Measurements from ENCODE around the gene NTNG1. TPM values are rescaled to one million over a fixed set of nuclear protein-coding genes. Genes with fewer than 3 reads are reported as not detected.

NTNG1 gene
- total and polyA plus RNA-seq, 2 of the 4 experiments (the other 2 are of a cell fraction): 1.2 to 2.3 TPM

DNA sequence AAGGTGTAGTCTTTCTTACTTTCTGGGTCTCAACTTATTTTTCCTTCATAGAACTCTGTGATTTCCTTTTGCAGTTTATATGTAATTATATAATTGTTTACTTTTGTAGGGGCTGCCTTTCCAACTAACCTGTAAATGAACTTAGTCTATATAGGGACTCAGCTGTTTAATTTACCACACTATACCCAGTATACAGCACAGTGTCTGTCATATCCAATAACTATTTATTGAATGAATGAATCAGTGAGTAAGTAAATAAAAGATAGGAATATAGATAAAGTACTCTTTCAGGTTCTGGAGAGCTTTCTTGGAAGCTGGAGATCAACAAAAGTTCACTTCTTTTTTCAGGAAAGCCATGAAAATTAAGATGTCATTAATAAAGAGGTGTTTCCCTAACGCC, 174.8 kb downstream of the NTNG1 start:
- DNase-seq (no peak), ATAC-seq (ENCODE audit: low read depth) (no peak)
- WGBS, 2 experiments (ENCODE audit: extremely low coverage in 2 of 2, insufficient read length in 1 of 2): no CpG with 5 or more reads among the region's 1 CpG
- Histone ChIP-seq H2BK5ac (ENCODE audit: low read depth, low read length, poor library complexity, severe bottlenecking) (no peak overlapping the region), H3K4ac (ENCODE audit: low read depth, low read length) (no peak overlapping the region), H2BK20ac (ENCODE audit: low read depth, low read length) (no peak overlapping the region), H3K79me1 (ENCODE audit: low read depth in 1 of 2, low read length in 2 of 2) (no peaks in the 10 kb centered on the region), H3K18ac (ENCODE audit: low read depth, low read length) (no peak overlapping the region), H3K56ac (ENCODE audit: extremely low read depth, insufficient read depth, low read length) (no peak overlapping the region), H4K5ac (ENCODE audit: low read depth, low read length) (no peak overlapping the region), H3K36me3 (ENCODE audit: control insufficient read depth, insufficient read depth, low read length) (no peaks in the 10 kb centered on the region), H2BK120ac (ENCODE audit: low read depth, low read length) (no peak overlapping the region), H4K20me1 (ENCODE audit: insufficient read depth, low read length) (no peaks in the 10 kb centered on the region), H2BK15ac (ENCODE audit: low read depth, low read length) (no peak overlapping the region), H3K14ac (replicated peaks; ENCODE audit: low read depth, low read length) (no peak overlapping the region), H2AK9ac (replicated peaks; ENCODE audit: low read depth, low read length, poor library complexity) (no peak overlapping the region), H4K91ac (ENCODE audit: insufficient read depth, low read depth, low read length) (no peak overlapping the region), H3K27ac (ENCODE audit: insufficient read depth, low read length) (no peak overlapping the region), H3K9me1 (ENCODE audit: insufficient read depth, low read length) (no peaks in the 10 kb centered on the region), H3K9ac (ENCODE audit: low read depth, low read length) (no peak overlapping the region), H3K4me3 (ENCODE audit: insufficient read depth, low read depth, low read length) (no peak overlapping the region), H3K4me2 (ENCODE audit: low read depth, low read length) (no peak overlapping the region), H3K23ac (ENCODE audit: low read depth, low read length) (no peak overlapping the region), H4K8ac (ENCODE audit: low read depth in 2 of 2, low read length in 2 of 2) (no peak overlapping the region), H3K27me3 (ENCODE audit: control insufficient read depth, insufficient read depth, low read length) (no peaks in the 10 kb centered on the region), H3K4me1 (ENCODE audit: control insufficient read depth, insufficient read depth, low read length) (no peaks in the 10 kb centered on the region), H3K9me3 (ENCODE audit: control insufficient read depth, insufficient read depth, low read length) (no peaks in the 10 kb centered on the region; the same call in 1 of the 2 replicates), H2AFZ (replicated peaks; ENCODE audit: low read length, poor library complexity) (no peak overlapping the region), H2AK5ac (ENCODE audit: low read depth, low read length) (no peak overlapping the region)
- ChIA-PET CTCF (no interaction called here), POLR2A (ENCODE audit: unreplicated experiment) (no interaction called here)
- dilution Hi-C loops (cut with HindIII; ENCODE audit: low sequenced_read_pairs, unreplicated experiment) (no loop called here), intact Hi-C loops (cut with micrococcal nuclease) (no loop called here), in situ Hi-C loops (cut with MboI; ENCODE audit: low sequenced_read_pairs) (no loop called here)
- no peak for TF ChIP-seq ELK1 (IDR thresholded peaks at IDR 0.05; ENCODE audit: borderline replicate concordance, low read depth, low read length)
- TF ChIP-seq, protein P1, sequence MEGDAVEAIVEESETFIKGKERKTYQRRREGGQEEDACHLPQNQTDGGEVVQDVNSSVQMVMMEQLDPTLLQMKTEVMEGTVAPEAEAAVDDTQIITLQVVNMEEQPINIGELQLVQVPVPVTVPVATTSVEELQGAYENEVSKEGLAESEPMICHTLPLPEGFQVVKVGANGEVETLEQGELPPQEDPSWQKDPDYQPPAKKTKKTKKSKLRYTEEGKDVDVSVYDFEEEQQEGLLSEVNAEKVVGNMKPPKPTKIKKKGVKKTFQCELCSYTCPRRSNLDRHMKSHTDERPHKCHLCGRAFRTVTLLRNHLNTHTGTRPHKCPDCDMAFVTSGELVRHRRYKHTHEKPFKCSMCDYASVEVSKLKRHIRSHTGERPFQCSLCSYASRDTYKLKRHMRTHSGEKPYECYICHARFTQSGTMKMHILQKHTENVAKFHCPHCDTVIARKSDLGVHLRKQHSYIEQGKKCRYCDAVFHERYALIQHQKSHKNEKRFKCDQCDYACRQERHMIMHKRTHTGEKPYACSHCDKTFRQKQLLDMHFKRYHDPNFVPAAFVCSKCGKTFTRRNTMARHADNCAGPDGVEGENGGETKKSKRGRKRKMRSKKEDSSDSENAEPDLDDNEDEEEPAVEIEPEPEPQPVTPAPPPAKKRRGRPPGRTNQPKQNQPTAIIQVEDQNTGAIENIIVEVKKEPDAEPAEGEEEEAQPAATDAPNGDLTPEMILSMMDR (conservative IDR thresholded peaks at IDR 0.05; ENCODE audit: low read depth, low read length): no peak
- no peak for TF ChIP-seq MAFK (IDR thresholded peaks at IDR 0.05; ENCODE audit: low read depth, low read length)
- TF ChIP-seq POLR2A (IDR thresholded peaks at IDR 0.05; ENCODE audit: low read depth, low read length): no peak
- no peak for TF ChIP-seq NFE2L2 (IDR thresholded peaks at IDR 0.05; ENCODE audit: low read depth, low read length)
- TF ChIP-seq FOS (IDR thresholded peaks at IDR 0.05; ENCODE audit: low read depth, low read length): no peak
- no peak for TF ChIP-seq MXI1 (IDR thresholded peaks at IDR 0.05; ENCODE audit: borderline replicate concordance, low read depth, low read length)
- TF ChIP-seq CEBPB (IDR thresholded peaks at IDR 0.05; ENCODE audit: low read depth, low read length): no peak
- no peak for TF ChIP-seq RFX5 (IDR thresholded peaks at IDR 0.05; ENCODE audit: low read depth, low read length)
- TF ChIP-seq RCOR1 (IDR thresholded peaks at IDR 0.05; ENCODE audit: insufficient replicate concordance, low read length): no peak
- TF ChIP-seq BHLHE40 (IDR thresholded peaks at IDR 0.05; ENCODE audit: low read depth, low read length): no peak
- no peak for TF ChIP-seq SMC3 (IDR thresholded peaks at IDR 0.05; ENCODE audit: low read depth, low read length)
- no peak for TF ChIP-seq RAD21 (IDR thresholded peaks at IDR 0.05; ENCODE audit: low read length)
- no peak for TF ChIP-seq CHD1 (IDR thresholded peaks at IDR 0.05; ENCODE audit: low read depth, low read length)
- TF ChIP-seq MAZ (IDR thresholded peaks at IDR 0.05; ENCODE audit: borderline replicate concordance, low read depth, low read length): no peak
- no peak for TF ChIP-seq USF2 (IDR thresholded peaks at IDR 0.05; ENCODE audit: low read depth, low read length)
- no TSS peak for BruUV-seq (replicated peaks)

Data from IMR-90 (cell line).